NT2/D1 (cell line): ENCODE results near the gene HSDL2.
"Not testable (repeated sequence)": the region's sequence is repeated elsewhere in the genome, so short reads cannot be mapped to it uniquely, and the experiment has no call there.

ENCODE experiments used
- SUZ12 ChIP-seq: IDR thresholded peaks from 2 replicates; pipeline ENCODE4 v1.6.1; 2011; ENCODE audit not compliant: insufficient read length, insufficient read depth; ENCODE audit errors: extremely low read depth
- ZNF274 ChIP-seq: IDR thresholded peaks from 2 replicates; pipeline ENCODE4 v1.6.1; 2011; ENCODE audit warnings: mild to moderate bottlenecking, low read depth, low read length

- TF ChIP-seq SUZ12, ZNF274: not testable (repeated sequence)
Measured at GRCh38 chr9:112391936-112392560, 12.1 kb downstream of the HSDL2 start.
